CD4-positive, alpha-beta T cell (primary cell): ENCODE results near the gene RTN4RL1. TPM values are rescaled to one million over a fixed set of nuclear protein-coding genes. Genes with fewer than 3 reads are reported as not detected.

Experiments used
- ATAC-seq: fragments of 200-7000 bp; cut with Tn5 transposase; one replicate; pipeline ENCODE4 v1.10.0; 2022; ENCODE audit warnings: mild to moderate bottlenecking; ENCODE audit not compliant: poor library complexity
- CTCF ChIA-PET: fragments of 350-600 bp; sonication (Branson Sonifier 250); formaldehyde crosslinking; loops from one replicate; lab custom pipeline; 2021; ENCODE audit warnings: antibody characterized with exemption, inconsistent platforms; lab: Charles Lee
- POLR2A ChIA-PET: fragments of 350-600 bp; sonication (Branson Sonifier 250); formaldehyde crosslinking; loops from one replicate; lab custom pipeline; 2021; ENCODE audit warnings: antibody characterized with exemption, inconsistent platforms; lab: Charles Lee
- DNase-seq, 14 experiments: peaks; one replicate each; pipeline ENCODE4 v3.0.0-alpha.2; 2013 to 2020; ENCODE audit warnings: mixed read lengths in 2 of 14
- H3K27ac ChIP-seq, 2 donors: one replicate each; pipeline versions ENCODE4 v1.5.1 to v1.7.0; 2013; ENCODE audit warnings: low read length in 2 of 2, low read depth in 1 of 2, mild to moderate bottlenecking in 1 of 2
- H3K27me3 ChIP-seq, 2 experiments: 1 replicate in 1 of 2; 2 replicates in 1 of 2; pipeline versions ENCODE4 v1.6.1 to v1.7.0; 2013; ENCODE audit warnings: low read length in 2 of 2, control low read depth in 1 of 2, mild to moderate bottlenecking in 1 of 2, moderate library complexity in 1 of 2; ENCODE audit not compliant: insufficient read depth in 2 of 2, control insufficient read depth in 1 of 2
- H3K36me3 ChIP-seq: one replicate; pipeline ENCODE4 v1.6.1; 2013; ENCODE audit warnings: low read length, control low read depth; ENCODE audit not compliant: insufficient read depth
- H3K4me1 ChIP-seq: one replicate; pipeline ENCODE4 v1.6.1; 2013; ENCODE audit warnings: low read length, control low read depth; ENCODE audit not compliant: insufficient read depth
- H3K4me3 ChIP-seq: one replicate; pipeline ENCODE4 v1.5.1; 2013; ENCODE audit warnings: mild to moderate bottlenecking, low read length, moderate library complexity
- H3K9me3 ChIP-seq, 2 experiments: 1 replicate in 1 of 2; 2 replicates in 1 of 2; pipeline versions ENCODE4 v1.6.1 to v1.7.0; 2013; ENCODE audit warnings: low read length in 2 of 2, mild to moderate bottlenecking in 2 of 2, control low read depth in 1 of 2, moderate library complexity in 1 of 2; ENCODE audit not compliant: control insufficient read depth in 1 of 2, insufficient read depth in 1 of 2
- H3K27ac Mint-ChIP-seq: one replicate; pipeline ENCODE4 v1.8.0; 2020; ENCODE audit warnings: mixed read lengths
- H3K27me3 Mint-ChIP-seq: one replicate; pipeline ENCODE4 v1.8.0; 2021; ENCODE audit warnings: mixed read lengths
- H3K36me3 Mint-ChIP-seq: one replicate; pipeline ENCODE4 v1.8.0; 2021; ENCODE audit warnings: low read depth, mixed read lengths
- H3K4me1 Mint-ChIP-seq: one replicate; pipeline ENCODE4 v1.8.0; 2021; ENCODE audit warnings: low read depth, mixed read lengths
- H3K4me3 Mint-ChIP-seq: one replicate; pipeline ENCODE4 v1.8.0; 2020; ENCODE audit warnings: mild to moderate bottlenecking, mixed read lengths
- H3K9me3 Mint-ChIP-seq: one replicate; pipeline ENCODE4 v1.8.0; 2020; ENCODE audit warnings: mixed read lengths
- intact Hi-C, 2 experiments: fragments of 100-400 bp; cut with DNase I in 1 of 2; cut with micrococcal nuclease in 1 of 2; formaldehyde crosslinking; loops; one replicate each; pipeline versions ENCODE4 v1.15.1 to v1.9.0; 2023 to 2025; cut with DNase I, micrococcal nuclease
- total RNA-seq, 174 experiments: library from RNA in 2 of 174; stranded (reverse) in 2 of 174; gene quantifications; one replicate each; pipeline ENCODE4 v1.2.3 and lab custom pipeline; 2021 to 2026
- TF ChIP-seq, protein P1 (sequence below): fragments of 200-600 bp; IDR thresholded peaks from one replicate; pipeline ENCODE4 v1.8.0; 2022; ENCODE audit warnings: antibody characterized with exemption, mild to moderate bottlenecking

RTN4RL1 gene
- total RNA-seq, 2 experiments from 2014 or later = 0.06 to 0.11 TPM

DNA sequence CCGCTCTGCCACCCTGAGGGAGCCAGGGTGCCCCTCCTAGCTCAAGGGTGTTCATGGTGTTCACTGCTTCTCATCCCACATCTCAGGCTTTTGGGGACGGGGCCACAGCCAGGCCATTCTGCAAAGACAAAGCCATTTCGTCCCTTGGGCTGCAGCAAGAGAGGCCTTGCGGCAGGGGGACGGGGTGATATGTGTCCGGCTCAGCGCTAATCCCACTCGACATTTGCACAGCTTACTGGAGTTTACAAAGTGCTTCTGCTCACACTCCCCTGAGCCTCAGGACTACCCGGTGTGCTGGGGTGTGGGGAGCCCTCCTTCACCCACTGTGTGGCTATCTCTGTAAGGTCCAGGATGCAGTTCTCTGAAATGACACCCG lies 84.3 kb downstream of the RTN4RL1 start:
- TF ChIP-seq, protein P1, sequence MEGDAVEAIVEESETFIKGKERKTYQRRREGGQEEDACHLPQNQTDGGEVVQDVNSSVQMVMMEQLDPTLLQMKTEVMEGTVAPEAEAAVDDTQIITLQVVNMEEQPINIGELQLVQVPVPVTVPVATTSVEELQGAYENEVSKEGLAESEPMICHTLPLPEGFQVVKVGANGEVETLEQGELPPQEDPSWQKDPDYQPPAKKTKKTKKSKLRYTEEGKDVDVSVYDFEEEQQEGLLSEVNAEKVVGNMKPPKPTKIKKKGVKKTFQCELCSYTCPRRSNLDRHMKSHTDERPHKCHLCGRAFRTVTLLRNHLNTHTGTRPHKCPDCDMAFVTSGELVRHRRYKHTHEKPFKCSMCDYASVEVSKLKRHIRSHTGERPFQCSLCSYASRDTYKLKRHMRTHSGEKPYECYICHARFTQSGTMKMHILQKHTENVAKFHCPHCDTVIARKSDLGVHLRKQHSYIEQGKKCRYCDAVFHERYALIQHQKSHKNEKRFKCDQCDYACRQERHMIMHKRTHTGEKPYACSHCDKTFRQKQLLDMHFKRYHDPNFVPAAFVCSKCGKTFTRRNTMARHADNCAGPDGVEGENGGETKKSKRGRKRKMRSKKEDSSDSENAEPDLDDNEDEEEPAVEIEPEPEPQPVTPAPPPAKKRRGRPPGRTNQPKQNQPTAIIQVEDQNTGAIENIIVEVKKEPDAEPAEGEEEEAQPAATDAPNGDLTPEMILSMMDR = no peak
- DNase-seq (no peak), ATAC-seq (no peak)
- no peaks in the 10 kb centered on the region for H3K4me1 Mint-ChIP-seq
- ChIA-PET POLR2A (no interaction called here), CTCF (no interaction called here)
- no peaks in the 10 kb centered on the region for H3K4me1 ChIP-seq
- no peaks in the 10 kb centered on the region for H3K27me3 Mint-ChIP-seq
- no peaks in the 10 kb centered on the region for H3K36me3 ChIP-seq
- H3K4me3 Mint-ChIP-seq = no peak overlapping the region
- H3K9me3 Mint-ChIP-seq = no peaks in the 10 kb centered on the region
- H3K4me3 ChIP-seq = no peak overlapping the region
- no peaks in the 10 kb centered on the region for H3K36me3 Mint-ChIP-seq
- H3K27ac Mint-ChIP-seq = no peak overlapping the region
- H3K9me3 ChIP-seq = peaks cover 0 to 3% of the 10 kb centered on the region in 2 experiments
- intact Hi-C loops = no loop called here
- H3K27ac ChIP-seq = no peak overlapping the region
- H3K27me3 ChIP-seq = no peaks in the 10 kb centered on the region

DNA sequence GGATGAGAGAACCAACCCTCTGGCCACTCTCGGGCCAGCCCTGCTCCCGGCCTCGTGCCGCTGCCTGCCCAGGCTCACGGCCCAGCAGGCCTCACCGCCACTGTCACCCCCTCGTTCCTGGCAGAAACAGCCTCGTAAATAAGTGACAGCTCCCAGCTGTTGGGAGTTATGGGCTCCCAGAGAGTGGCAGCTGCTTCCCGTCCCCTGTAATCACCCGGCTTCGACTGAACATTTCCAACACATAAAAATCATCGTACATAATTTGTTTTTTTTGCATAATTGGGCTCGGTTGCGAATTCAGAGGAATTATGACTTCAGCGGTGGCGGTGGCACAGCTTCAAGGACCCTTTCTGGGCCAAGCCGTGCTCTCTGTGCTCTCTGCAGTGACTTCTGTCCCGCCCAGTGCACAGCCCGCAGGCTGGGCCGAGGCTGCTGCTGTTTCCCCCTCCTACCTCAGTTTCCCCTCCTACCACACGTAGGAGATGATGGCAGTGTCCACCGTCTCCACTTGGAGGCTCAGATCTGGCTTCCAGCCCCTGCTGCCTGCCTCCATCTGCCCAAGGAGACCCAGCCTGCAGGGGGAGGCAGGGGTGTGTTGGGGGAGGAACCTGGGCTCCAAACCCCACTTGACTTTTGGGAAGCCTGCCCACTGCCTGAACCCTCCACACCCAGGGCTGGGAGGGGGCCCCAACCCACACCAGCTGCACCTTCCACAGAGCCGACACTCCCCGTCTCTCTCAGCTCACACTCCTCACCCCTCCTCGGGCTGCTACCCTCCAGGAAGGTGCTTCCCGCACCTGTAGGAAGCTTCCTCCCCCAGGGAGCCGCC lies 84.9 kb downstream of the RTN4RL1 start:
- no peaks in the 10 kb centered on the region for H3K9me3 Mint-ChIP-seq
- H3K36me3 ChIP-seq = no peaks in the 10 kb centered on the region
- ChIA-PET CTCF (no interaction called here), POLR2A (no interaction called here)
- H3K27ac ChIP-seq = no peak overlapping the region
- H3K4me3 ChIP-seq = no peak overlapping the region
- no peak overlapping the region for H3K4me3 Mint-ChIP-seq
- no peaks in the 10 kb centered on the region for H3K4me1 Mint-ChIP-seq
- intact Hi-C loops = no loop called here
- DNase-seq = no peak
- no peaks in the 10 kb centered on the region for H3K4me1 ChIP-seq
- H3K9me3 ChIP-seq = peaks cover 0 to 3% of the 10 kb centered on the region in 2 experiments
- H3K27me3 Mint-ChIP-seq = no peaks in the 10 kb centered on the region
- no peaks in the 10 kb centered on the region for H3K36me3 Mint-ChIP-seq
- no peaks in the 10 kb centered on the region for H3K27me3 ChIP-seq
- no peak for ATAC-seq
- TF ChIP-seq, protein P1 = no peak
- H3K27ac Mint-ChIP-seq = no peak overlapping the region

DNA sequence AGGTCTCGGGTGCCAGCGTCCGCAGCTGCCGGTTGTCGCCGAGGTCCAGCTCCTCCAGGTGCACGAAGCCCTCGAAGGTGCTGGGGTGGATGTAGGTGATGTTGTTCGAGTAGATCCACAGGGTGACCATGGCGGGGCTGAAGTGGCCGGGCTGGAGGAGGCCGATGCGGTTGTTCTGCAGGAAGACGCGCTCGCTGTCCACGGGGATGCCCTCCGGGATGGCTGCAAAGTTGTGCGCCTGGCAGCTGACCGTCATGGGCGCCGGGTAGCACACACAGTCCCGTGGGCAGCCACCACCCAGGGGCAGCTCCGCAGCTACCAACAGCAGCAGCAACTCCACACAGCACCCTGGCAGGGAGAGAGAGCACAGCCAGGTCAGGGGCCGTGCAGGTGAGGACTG lies 87.7 kb downstream of the RTN4RL1 start:
- intact Hi-C loops = no loop called here
- Mint-ChIP-seq H3K36me3 (no peaks in the 10 kb centered on the region), H3K4me3 (no peak overlapping the region), H3K27me3 (no peaks in the 10 kb centered on the region), H3K27ac (no peak overlapping the region), H3K4me1 (no peaks in the 10 kb centered on the region), H3K9me3 (no peaks in the 10 kb centered on the region)
- H3K4me3 ChIP-seq = no peak overlapping the region
- H3K27me3 ChIP-seq = no peaks in the 10 kb centered on the region
- H3K4me1 ChIP-seq = no peaks in the 10 kb centered on the region
- ChIA-PET CTCF (no interaction called here), POLR2A (no interaction called here)
- ATAC-seq (no peak), DNase-seq (no peak)
- TF ChIP-seq, protein P1 = no peak
- H3K36me3 ChIP-seq = no peaks in the 10 kb centered on the region
- H3K9me3 ChIP-seq = peaks cover 0 to 3% of the 10 kb centered on the region in 2 experiments
- H3K27ac ChIP-seq = no peak overlapping the region
